Astrocyte (in vitro differentiated cells and primary cell): ENCODE measurements around the gene ING3. TPM values are rescaled to one million over a fixed set of nuclear protein-coding genes. Genes with fewer than 3 reads are reported as not detected.
A peak's percentile ranks its signal among the peaks of the same experiment; 100 is the strongest.

Experiments used
- DNase-seq: peaks from one replicate; pipeline ENCODE4 v3.0.0-alpha.2; 2010; ENCODE audit warnings: low read depth
- FAIRE-seq: peaks from 2 replicates; lab custom pipeline; 2011; peaks lifted over from hg19 to GRCh38; lab: Jason Lieb, UNC
- H2AFZ ChIP-seq: 2 replicates; pipeline ENCODE4 v1.6.0; 2012; ENCODE audit warnings: low read depth, low read length, inconsistent platforms
- H3K27ac ChIP-seq: 2 replicates; pipeline ENCODE4 v1.5.1; 2011; ENCODE audit warnings: low read depth, low read length, inconsistent platforms
- H3K27me3 ChIP-seq: 2 replicates; pipeline ENCODE4 v1.6.0; 2011; ENCODE audit warnings: low read length, inconsistent platforms; ENCODE audit not compliant: insufficient read depth
- H3K36me3 ChIP-seq: 2 replicates; pipeline ENCODE4 v1.5.1; 2011; ENCODE audit warnings: low read length, inconsistent platforms; ENCODE audit not compliant: insufficient read depth
- H3K4me1 ChIP-seq: 2 replicates; pipeline ENCODE4 v1.5.1; 2011; ENCODE audit warnings: low read length, inconsistent platforms; ENCODE audit not compliant: insufficient read depth
- H3K4me2 ChIP-seq: 2 replicates; pipeline ENCODE4 v1.6.0; 2012; ENCODE audit warnings: low read length, inconsistent platforms
- H3K4me3 ChIP-seq: 2 replicates; pipeline ENCODE4 v1.5.1; 2011; ENCODE audit warnings: low read depth, mild to moderate bottlenecking, low read length, inconsistent platforms; ENCODE audit not compliant: insufficient read depth
- H3K79me2 ChIP-seq: 2 replicates; pipeline ENCODE4 v1.6.0; 2012; ENCODE audit warnings: mild to moderate bottlenecking, low read length, inconsistent platforms; ENCODE audit not compliant: insufficient read depth
- H3K9ac ChIP-seq: 2 replicates; pipeline ENCODE4 v1.6.0; 2012; ENCODE audit warnings: mild to moderate bottlenecking, low read length, inconsistent platforms
- H3K9me3 ChIP-seq: 2 replicates; pipeline ENCODE4 v1.5.1; 2012; ENCODE audit warnings: low read depth, mild to moderate bottlenecking, low read length, inconsistent platforms; ENCODE audit not compliant: insufficient read depth
- H4K20me1 ChIP-seq: 2 replicates; pipeline ENCODE4 v1.6.0; 2012; ENCODE audit warnings: low read length, inconsistent platforms; ENCODE audit not compliant: insufficient read depth
- H3K27ac Mint-ChIP-seq: one replicate; pipeline ENCODE4 v1.8.0; 2021; ENCODE audit warnings: mild to moderate bottlenecking, mixed read lengths; ENCODE audit not compliant: unreplicated experiment
- H3K27me3 Mint-ChIP-seq: one replicate; pipeline ENCODE4 v1.8.0; 2021; ENCODE audit warnings: low read depth, mixed read lengths; ENCODE audit not compliant: unreplicated experiment
- H3K36me3 Mint-ChIP-seq: one replicate; pipeline ENCODE4 v1.8.0; 2021; ENCODE audit warnings: low read depth, mixed read lengths; ENCODE audit not compliant: unreplicated experiment
- H3K4me1 Mint-ChIP-seq: one replicate; pipeline ENCODE4 v1.8.0; 2021; ENCODE audit warnings: low read depth, mixed read lengths; ENCODE audit not compliant: unreplicated experiment
- H3K4me3 Mint-ChIP-seq: one replicate; pipeline ENCODE4 v1.8.0; 2021; ENCODE audit warnings: mild to moderate bottlenecking, moderate library complexity, mixed read lengths; ENCODE audit not compliant: unreplicated experiment
- H3K9me3 Mint-ChIP-seq: one replicate; pipeline ENCODE4 v1.8.0; 2021; ENCODE audit warnings: mild to moderate bottlenecking, mixed read lengths; ENCODE audit not compliant: unreplicated experiment
- EZH2 ChIP-seq: IDR thresholded peaks from 2 replicates; pipeline ENCODE4 v1.6.1; 2012; ENCODE audit warnings: mild to moderate bottlenecking, low read length, inconsistent platforms; ENCODE audit not compliant: insufficient read depth
- total RNA-seq: library from RNA; stranded (reverse); gene quantifications from 2 replicates; pipeline ENCODE4 v1.2.1, GENCODE V29; 2021
- TF ChIP-seq, protein P1 (sequence below): IDR thresholded peaks from 2 replicates; pipeline ENCODE4 v1.5.1; 2011; ENCODE audit warnings: low read depth, mild to moderate bottlenecking, inconsistent platforms, low read length, moderate library complexity; ENCODE audit not compliant: insufficient read depth

Gene ING3
- total RNA-seq, 1 donor from 2014 or later = 8.6 TPM

DNA sequence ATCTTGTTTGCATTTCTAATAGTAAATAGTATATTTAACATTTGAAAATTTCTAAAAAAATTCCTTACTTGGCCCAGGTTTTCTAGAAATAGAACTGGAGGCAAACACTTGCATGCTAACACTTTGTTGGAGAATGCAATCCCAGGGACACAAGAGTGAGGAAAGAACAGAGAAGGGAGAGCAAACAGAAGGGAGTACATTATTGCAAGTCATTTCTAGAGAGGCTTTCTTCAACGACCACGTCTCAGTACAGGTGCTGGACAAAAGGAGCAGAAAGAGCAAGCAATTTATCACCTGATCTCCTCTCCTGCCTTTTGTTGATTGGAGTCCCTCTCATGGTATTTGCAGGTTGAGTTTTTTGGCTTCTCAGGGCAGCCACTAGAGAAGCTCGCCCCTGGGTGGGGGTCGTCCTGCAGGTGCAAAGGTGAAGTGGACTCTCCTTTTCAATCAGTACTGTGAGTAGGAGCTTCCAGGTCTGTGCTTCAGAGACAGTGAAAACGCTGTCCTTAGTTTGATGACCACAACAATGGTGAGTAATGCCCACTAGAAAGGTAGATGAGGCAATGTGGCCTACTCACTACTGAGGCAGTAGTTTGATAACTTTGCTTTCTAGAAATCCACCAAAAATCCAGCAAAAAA is 43.1 kb downstream of the ING3 start:
- H3K27me3 Mint-ChIP-seq = no peaks in the 10 kb centered on the region
- Histone ChIP-seq H3K4me2 (no peak overlapping the region), H3K27ac (no peak overlapping the region), H4K20me1 (no peaks in the 10 kb centered on the region), H3K9me3 (no peaks in the 10 kb centered on the region), H3K4me3 (no peak overlapping the region), H3K9ac (no peak overlapping the region), H3K4me1 (peaks cover 13% of the 10 kb centered on the region), H2AFZ (no peak overlapping the region), H3K36me3 (no peaks in the 10 kb centered on the region), H3K27me3 (no peaks in the 10 kb centered on the region), H3K79me2 (peaks cover 4% of the 10 kb centered on the region)
- DNase-seq (peak; percentile 44), FAIRE-seq (no peak)
- no peaks in the 10 kb centered on the region for H3K9me3 Mint-ChIP-seq
- peaks cover 30% of the 10 kb centered on the region for H3K4me1 Mint-ChIP-seq
- no peak overlapping the region for H3K27ac Mint-ChIP-seq
- TF ChIP-seq EZH2 = no peak
- TF ChIP-seq, protein P1, sequence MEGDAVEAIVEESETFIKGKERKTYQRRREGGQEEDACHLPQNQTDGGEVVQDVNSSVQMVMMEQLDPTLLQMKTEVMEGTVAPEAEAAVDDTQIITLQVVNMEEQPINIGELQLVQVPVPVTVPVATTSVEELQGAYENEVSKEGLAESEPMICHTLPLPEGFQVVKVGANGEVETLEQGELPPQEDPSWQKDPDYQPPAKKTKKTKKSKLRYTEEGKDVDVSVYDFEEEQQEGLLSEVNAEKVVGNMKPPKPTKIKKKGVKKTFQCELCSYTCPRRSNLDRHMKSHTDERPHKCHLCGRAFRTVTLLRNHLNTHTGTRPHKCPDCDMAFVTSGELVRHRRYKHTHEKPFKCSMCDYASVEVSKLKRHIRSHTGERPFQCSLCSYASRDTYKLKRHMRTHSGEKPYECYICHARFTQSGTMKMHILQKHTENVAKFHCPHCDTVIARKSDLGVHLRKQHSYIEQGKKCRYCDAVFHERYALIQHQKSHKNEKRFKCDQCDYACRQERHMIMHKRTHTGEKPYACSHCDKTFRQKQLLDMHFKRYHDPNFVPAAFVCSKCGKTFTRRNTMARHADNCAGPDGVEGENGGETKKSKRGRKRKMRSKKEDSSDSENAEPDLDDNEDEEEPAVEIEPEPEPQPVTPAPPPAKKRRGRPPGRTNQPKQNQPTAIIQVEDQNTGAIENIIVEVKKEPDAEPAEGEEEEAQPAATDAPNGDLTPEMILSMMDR = no peak
- H3K36me3 Mint-ChIP-seq = no peaks in the 10 kb centered on the region
- no peak overlapping the region for H3K4me3 Mint-ChIP-seq

DNA sequence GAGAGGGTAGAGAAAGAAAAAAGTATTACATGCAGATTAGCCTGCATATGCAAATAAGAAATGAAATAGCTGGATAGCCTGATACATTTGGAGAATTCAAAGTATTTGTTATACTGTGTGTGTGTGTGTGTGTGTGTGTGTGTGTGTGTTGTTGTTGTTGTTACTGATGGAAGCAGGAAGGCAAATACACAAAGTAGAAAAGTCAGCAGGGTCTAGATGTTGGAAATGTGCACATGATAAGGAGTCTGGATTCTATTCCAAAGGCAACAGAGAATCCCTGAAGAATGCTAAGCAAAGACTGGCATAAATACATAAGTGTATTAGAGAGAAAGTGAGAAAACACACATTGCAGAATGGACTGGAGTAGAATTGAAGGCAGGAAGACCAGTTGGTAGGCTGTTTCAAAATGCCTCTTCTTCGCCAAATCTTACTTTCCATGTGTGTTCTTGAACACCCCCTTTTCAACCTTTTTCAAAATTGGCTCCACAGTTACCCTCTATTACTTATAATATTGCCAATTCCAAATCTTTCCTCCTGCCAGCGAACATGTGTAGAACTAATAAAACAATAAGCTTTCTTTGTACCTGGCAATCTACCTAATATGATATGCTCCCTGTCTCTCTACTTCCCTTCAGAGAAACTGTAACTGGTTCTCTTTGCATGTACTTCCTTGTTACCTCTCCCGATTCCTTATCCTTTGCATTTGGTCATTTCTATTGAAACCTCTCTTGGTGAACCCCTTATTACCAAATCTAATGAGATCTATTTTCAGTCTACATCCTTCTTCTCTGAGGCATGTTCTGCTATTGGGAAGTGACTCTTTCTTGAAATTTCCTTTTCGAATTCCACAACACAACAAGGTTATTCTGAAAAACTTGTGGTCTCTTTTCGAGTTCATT is 44.2 kb downstream of the ING3 start:
- Histone ChIP-seq H3K9ac (no peak overlapping the region), H3K27ac (no peak overlapping the region), H2AFZ (no peak overlapping the region), H4K20me1 (no peaks in the 10 kb centered on the region), H3K4me2 (no peak overlapping the region), H3K36me3 (no peaks in the 10 kb centered on the region), H3K4me3 (no peak overlapping the region), H3K27me3 (no peaks in the 10 kb centered on the region), H3K4me1 (peaks cover 5% of the 10 kb centered on the region), H3K9me3 (no peaks in the 10 kb centered on the region), H3K79me2 (peaks cover 4% of the 10 kb centered on the region)
- Mint-ChIP-seq H3K4me1 (peaks cover 29% of the 10 kb centered on the region), H3K36me3 (no peaks in the 10 kb centered on the region), H3K27ac (no peak overlapping the region), H3K9me3 (no peaks in the 10 kb centered on the region), H3K4me3 (no peak overlapping the region), H3K27me3 (no peaks in the 10 kb centered on the region)
- TF ChIP-seq, protein P1 = no peak
- no peak for TF ChIP-seq EZH2
- FAIRE-seq = peak; percentile 20
- no peak for DNase-seq
